Measurements from ENCODE around the gene SLCO2B1.

The SLCO2B1 gene

GRCh38 chr11:75205564-75206020 is 54.7 kb downstream of the SLCO2B1 start:
- Histone ChIP-seq H3K9me3 (ENCODE audit: low read length) (no peaks in the 10 kb centered on the region), H2AFZ (ENCODE audit: low read depth, low read length) (no peak overlapping the region), H3K27me3 (ENCODE audit: insufficient read depth, low read length) (no peaks in the 10 kb centered on the region), H3K4me1 (ENCODE audit: insufficient read depth, low read length) (no peaks in the 10 kb centered on the region), H3K4me3 (ENCODE audit: low read length) (no peak overlapping the region), H3K36me3 (ENCODE audit: insufficient read depth, low read length) (no peaks in the 10 kb centered on the region)

- Histone ChIP-seq H3K4me1 (ENCODE audit: insufficient read depth, low read length) (no peaks in the 10 kb centered on the region), H3K4me3 (ENCODE audit: low read length) (no peak overlapping the region), H3K36me3 (ENCODE audit: insufficient read depth, low read length) (no peaks in the 10 kb centered on the region), H3K27me3 (ENCODE audit: insufficient read depth, low read length) (no peaks in the 10 kb centered on the region), H2AFZ (ENCODE audit: low read depth, low read length) (no peak overlapping the region), H3K9me3 (ENCODE audit: low read length) (no peaks in the 10 kb centered on the region)
Observed at GRCh38 chr11:75208446-75208845, 57.5 kb downstream of the SLCO2B1 start.

GRCh38 chr11:75212411-75212810 is 61.5 kb downstream of the SLCO2B1 start:
- H2AFZ ChIP-seq (ENCODE audit: low read depth, low read length) = no peak overlapping the region
- no peak overlapping the region for H3K4me3 ChIP-seq (ENCODE audit: low read length)
- no peaks in the 10 kb centered on the region for H3K36me3 ChIP-seq (ENCODE audit: insufficient read depth, low read length)
- H3K27me3 ChIP-seq (ENCODE audit: insufficient read depth, low read length) = no peaks in the 10 kb centered on the region
- H3K9me3 ChIP-seq (ENCODE audit: low read length) = no peaks in the 10 kb centered on the region
- no peaks in the 10 kb centered on the region for H3K4me1 ChIP-seq (ENCODE audit: insufficient read depth, low read length)

- H3K36me3 ChIP-seq (ENCODE audit: insufficient read depth, low read length) = no peaks in the 10 kb centered on the region
- no peaks in the 10 kb centered on the region for H3K27me3 ChIP-seq (ENCODE audit: insufficient read depth, low read length)
- H3K4me3 ChIP-seq (ENCODE audit: low read length) = no peak overlapping the region
- H2AFZ ChIP-seq (ENCODE audit: low read depth, low read length) = no peak overlapping the region
- H3K9me3 ChIP-seq (ENCODE audit: low read length) = no peaks in the 10 kb centered on the region
- no peaks in the 10 kb centered on the region for H3K4me1 ChIP-seq (ENCODE audit: insufficient read depth, low read length)
Observed at GRCh38 chr11:75214411-75214821, 63.5 kb downstream of the SLCO2B1 start.

GRCh38 chr11:75214843-75215242 is 63.9 kb downstream of the SLCO2B1 start:
- no peak overlapping the region for H2AFZ ChIP-seq (ENCODE audit: low read depth, low read length)
- no peak overlapping the region for H3K4me3 ChIP-seq (ENCODE audit: low read length)
- H3K4me1 ChIP-seq (ENCODE audit: insufficient read depth, low read length) = no peaks in the 10 kb centered on the region
- H3K9me3 ChIP-seq (ENCODE audit: low read length) = no peaks in the 10 kb centered on the region
- H3K27me3 ChIP-seq (ENCODE audit: insufficient read depth, low read length) = no peaks in the 10 kb centered on the region
- H3K36me3 ChIP-seq (ENCODE audit: insufficient read depth, low read length) = no peaks in the 10 kb centered on the region

- H3K4me3 ChIP-seq (ENCODE audit: low read length) = no peak overlapping the region
- H3K9me3 ChIP-seq (ENCODE audit: low read length) = no peaks in the 10 kb centered on the region
- peaks cover 5% of the 10 kb centered on the region for H3K27me3 ChIP-seq (ENCODE audit: insufficient read depth, low read length)
- H2AFZ ChIP-seq (ENCODE audit: low read depth, low read length) = no peak overlapping the region
- H3K36me3 ChIP-seq (ENCODE audit: insufficient read depth, low read length) = no peaks in the 10 kb centered on the region
- no peaks in the 10 kb centered on the region for H3K4me1 ChIP-seq (ENCODE audit: insufficient read depth, low read length)
Observed at GRCh38 chr11:75219869-75220268, 69.0 kb downstream of the SLCO2B1 start.

GRCh38 chr11:75223954-75224643 is 73.2 kb downstream of the SLCO2B1 start:
- H3K9me3 ChIP-seq (ENCODE audit: low read length) = no peaks in the 10 kb centered on the region
- no peaks in the 10 kb centered on the region for H3K4me1 ChIP-seq (ENCODE audit: insufficient read depth, low read length)
- no peak overlapping the region for H2AFZ ChIP-seq (ENCODE audit: low read depth, low read length)
- no peaks in the 10 kb centered on the region for H3K36me3 ChIP-seq (ENCODE audit: insufficient read depth, low read length)
- peaks cover 5% of the 10 kb centered on the region for H3K27me3 ChIP-seq (ENCODE audit: insufficient read depth, low read length)
- no peak overlapping the region for H3K4me3 ChIP-seq (ENCODE audit: low read length)

GRCh38 chr11:75225794-75226193 is 74.9 kb downstream of the SLCO2B1 start:
- Histone ChIP-seq H3K4me1 (ENCODE audit: insufficient read depth, low read length) (no peaks in the 10 kb centered on the region), H3K9me3 (ENCODE audit: low read length) (no peaks in the 10 kb centered on the region), H3K36me3 (ENCODE audit: insufficient read depth, low read length) (no peaks in the 10 kb centered on the region), H2AFZ (ENCODE audit: low read depth, low read length) (no peak overlapping the region), H3K27me3 (ENCODE audit: insufficient read depth, low read length) (peaks cover 5% of the 10 kb centered on the region), H3K4me3 (ENCODE audit: low read length) (no peak overlapping the region)

GRCh38 chr11:75229466-75229865 is 78.6 kb downstream of the SLCO2B1 start:
- H3K4me3 ChIP-seq (ENCODE audit: low read length) = no peak overlapping the region
- H2AFZ ChIP-seq (ENCODE audit: low read depth, low read length) = no peak overlapping the region
- no peaks in the 10 kb centered on the region for H3K4me1 ChIP-seq (ENCODE audit: insufficient read depth, low read length)
- H3K27me3 ChIP-seq (ENCODE audit: insufficient read depth, low read length) = peaks cover 1% of the 10 kb centered on the region
- no peaks in the 10 kb centered on the region for H3K36me3 ChIP-seq (ENCODE audit: insufficient read depth, low read length)
- no peaks in the 10 kb centered on the region for H3K9me3 ChIP-seq (ENCODE audit: low read length)

GRCh38 chr11:75230621-75231020 is 79.7 kb downstream of the SLCO2B1 start:
- no peaks in the 10 kb centered on the region for H3K36me3 ChIP-seq (ENCODE audit: insufficient read depth, low read length)
- no peaks in the 10 kb centered on the region for H3K4me1 ChIP-seq (ENCODE audit: insufficient read depth, low read length)
- H3K9me3 ChIP-seq (ENCODE audit: low read length) = no peaks in the 10 kb centered on the region
- H3K4me3 ChIP-seq (ENCODE audit: low read length) = no peak overlapping the region
- H3K27me3 ChIP-seq (ENCODE audit: insufficient read depth, low read length) = no peaks in the 10 kb centered on the region
- H2AFZ ChIP-seq (ENCODE audit: low read depth, low read length) = no peak overlapping the region

- Histone ChIP-seq H3K9me3 (ENCODE audit: low read length) (no peaks in the 10 kb centered on the region), H3K27me3 (ENCODE audit: insufficient read depth, low read length) (no peaks in the 10 kb centered on the region), H3K36me3 (ENCODE audit: insufficient read depth, low read length) (no peaks in the 10 kb centered on the region), H3K4me1 (ENCODE audit: insufficient read depth, low read length) (no peaks in the 10 kb centered on the region), H2AFZ (ENCODE audit: low read depth, low read length) (no peak overlapping the region), H3K4me3 (ENCODE audit: low read length) (no peak overlapping the region)
Observed at GRCh38 chr11:75233754-75234172, 82.9 kb downstream of the SLCO2B1 start.

GRCh38 chr11:75236062-75236461 is 85.2 kb downstream of the SLCO2B1 start:
- H2AFZ ChIP-seq (ENCODE audit: low read depth, low read length) = no peak overlapping the region
- no peaks in the 10 kb centered on the region for H3K9me3 ChIP-seq (ENCODE audit: low read length)
- peaks cover 3% of the 10 kb centered on the region for H3K4me1 ChIP-seq (ENCODE audit: insufficient read depth, low read length)
- no peaks in the 10 kb centered on the region for H3K36me3 ChIP-seq (ENCODE audit: insufficient read depth, low read length)
- peaks cover 18% of the 10 kb centered on the region for H3K27me3 ChIP-seq (ENCODE audit: insufficient read depth, low read length)
- H3K4me3 ChIP-seq (ENCODE audit: low read length) = no peak overlapping the region

GRCh38 chr11:75237050-75237449 is 86.1 kb downstream of the SLCO2B1 start:
- Histone ChIP-seq H2AFZ (ENCODE audit: low read depth, low read length) (no peak overlapping the region), H3K9me3 (ENCODE audit: low read length) (no peaks in the 10 kb centered on the region), H3K4me3 (ENCODE audit: low read length) (no peak overlapping the region), H3K27me3 (ENCODE audit: insufficient read depth, low read length) (peaks cover 18% of the 10 kb centered on the region), H3K4me1 (ENCODE audit: insufficient read depth, low read length) (peaks cover 3% of the 10 kb centered on the region), H3K36me3 (ENCODE audit: insufficient read depth, low read length) (no peaks in the 10 kb centered on the region)
